Mammary epithelial cell (primary cell): ENCODE results near the gene HLA-DQA2.

Source experiments
- EZH2 ChIP-seq: IDR thresholded peaks from 2 replicates; pipeline ENCODE4 v1.6.1; 2012; ENCODE audit warnings: low read length, inconsistent platforms, borderline replicate concordance
- TF ChIP-seq, protein P1 (sequence below), 2 donors: IDR thresholded peaks in 1 of 2; conservative IDR thresholded peaks in 1 of 2; 2 replicates each; pipeline ENCODE4 v1.5.1; 2011 to 2012; ENCODE audit warnings: inconsistent platforms in 2 of 2, low read length in 2 of 2, mild to moderate bottlenecking in 2 of 2, control low read depth in 1 of 2, low read depth in 1 of 2; ENCODE audit not compliant: insufficient read depth in 1 of 2; ENCODE audit errors: extremely low read depth in 1 of 2

DNA sequence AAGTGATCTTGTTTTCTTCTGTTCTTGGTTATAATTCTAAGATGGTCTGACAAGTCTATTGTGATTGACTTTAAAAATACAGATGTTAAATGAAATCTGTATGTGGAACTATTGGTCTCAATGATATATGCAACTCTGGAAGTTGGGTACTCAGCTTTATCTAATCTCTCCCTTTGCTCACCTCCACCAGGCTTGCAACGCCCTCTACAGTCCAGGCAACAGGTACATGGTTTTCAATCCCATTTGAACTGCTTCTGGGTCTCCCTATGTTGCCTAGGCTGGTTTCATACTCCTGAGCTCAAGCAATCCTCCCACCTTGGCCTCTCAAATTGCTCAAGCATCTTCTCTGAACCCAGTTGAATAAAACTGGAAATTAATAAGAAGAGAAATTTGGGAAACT is 49.2 kb upstream of the HLA-DQA2 start:
- TF ChIP-seq, protein P1, sequence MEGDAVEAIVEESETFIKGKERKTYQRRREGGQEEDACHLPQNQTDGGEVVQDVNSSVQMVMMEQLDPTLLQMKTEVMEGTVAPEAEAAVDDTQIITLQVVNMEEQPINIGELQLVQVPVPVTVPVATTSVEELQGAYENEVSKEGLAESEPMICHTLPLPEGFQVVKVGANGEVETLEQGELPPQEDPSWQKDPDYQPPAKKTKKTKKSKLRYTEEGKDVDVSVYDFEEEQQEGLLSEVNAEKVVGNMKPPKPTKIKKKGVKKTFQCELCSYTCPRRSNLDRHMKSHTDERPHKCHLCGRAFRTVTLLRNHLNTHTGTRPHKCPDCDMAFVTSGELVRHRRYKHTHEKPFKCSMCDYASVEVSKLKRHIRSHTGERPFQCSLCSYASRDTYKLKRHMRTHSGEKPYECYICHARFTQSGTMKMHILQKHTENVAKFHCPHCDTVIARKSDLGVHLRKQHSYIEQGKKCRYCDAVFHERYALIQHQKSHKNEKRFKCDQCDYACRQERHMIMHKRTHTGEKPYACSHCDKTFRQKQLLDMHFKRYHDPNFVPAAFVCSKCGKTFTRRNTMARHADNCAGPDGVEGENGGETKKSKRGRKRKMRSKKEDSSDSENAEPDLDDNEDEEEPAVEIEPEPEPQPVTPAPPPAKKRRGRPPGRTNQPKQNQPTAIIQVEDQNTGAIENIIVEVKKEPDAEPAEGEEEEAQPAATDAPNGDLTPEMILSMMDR (conservative IDR thresholded peaks at IDR 0.05 in 1 of 2, IDR thresholded peaks at IDR 0.05 in 1 of 2; ENCODE audit: extremely low read depth in 1 of 2, insufficient read depth in 1 of 2, low read depth in 1 of 2, low read length in 2 of 2): peak; percentile 43 to 76
- no peak for TF ChIP-seq EZH2
